Measurements from ENCODE around the gene MXI1. TPM values are rescaled to one million over a fixed set of nuclear protein-coding genes. Genes with fewer than 3 reads are reported as not detected.

Gene MXI1
- total RNA-seq, 4 donors from 2014 or later, result 27.4 to 52.9 (median 51.6) TPM

- H3K36me3 ChIP-seq, result no peaks in the 10 kb centered on the region
- intact Hi-C loops (cut with DNase I; ENCODE audit: low total_unique reads), result no loop called here
- DNase-seq, result no peak
- no peaks in the 10 kb centered on the region for H3K9me3 ChIP-seq
- H3K27ac ChIP-seq, result no peak overlapping the region
- no peaks in the 10 kb centered on the region for H3K4me1 ChIP-seq
- peaks cover 0 to 7% of the 10 kb centered on the region in 2 donors for H3K27me3 ChIP-seq
- TF ChIP-seq POLR2A (IDR thresholded peaks at IDR 0.05), result no peak
- no peak for TF ChIP-seq CTCF (IDR thresholded peaks at IDR 0.05)
- H3K4me3 ChIP-seq, result no peak overlapping the region
These were observed 33.2 kb upstream of the MXI1 start for GRCh38 chr10:110174201-110174600.

GRCh38 chr10:110174816-110175215 lies 32.6 kb upstream of the MXI1 start:
- Histone ChIP-seq H3K36me3 (no peaks in the 10 kb centered on the region), H3K27ac (no peak overlapping the region), H3K4me3 (no peak overlapping the region), H3K9me3 (no peaks in the 10 kb centered on the region), H3K27me3 (peaks cover 0 to 7% of the 10 kb centered on the region in 2 donors), H3K4me1 (no peaks in the 10 kb centered on the region)
- intact Hi-C loops (cut with DNase I; ENCODE audit: low total_unique reads), result no loop called here
- TF ChIP-seq POLR2A (IDR thresholded peaks at IDR 0.05) (no peak), CTCF (IDR thresholded peaks at IDR 0.05) (no peak)
- no peak for DNase-seq

- H3K4me1 ChIP-seq, result no peaks in the 10 kb centered on the region
- H3K27me3 ChIP-seq, result peaks cover 0 to 7% of the 10 kb centered on the region in 2 donors
- no peak overlapping the region for H3K27ac ChIP-seq
- no peak overlapping the region for H3K4me3 ChIP-seq
- no peaks in the 10 kb centered on the region for H3K9me3 ChIP-seq
- TF ChIP-seq CTCF (IDR thresholded peaks at IDR 0.05), result no peak
- no peak for TF ChIP-seq POLR2A (IDR thresholded peaks at IDR 0.05)
- no peak for DNase-seq
- intact Hi-C loops (cut with DNase I; ENCODE audit: low total_unique reads), result no loop called here
- H3K36me3 ChIP-seq, result no peaks in the 10 kb centered on the region
These were observed 32.0 kb upstream of the MXI1 start for GRCh38 chr10:110175406-110175805.

GRCh38 chr10:110176141-110177030 lies 31.0 kb upstream of the MXI1 start:
- Histone ChIP-seq H3K27me3 (no peaks in the 10 kb centered on the region), H3K4me1 (no peaks in the 10 kb centered on the region), H3K9me3 (no peaks in the 10 kb centered on the region), H3K27ac (no peak overlapping the region), H3K36me3 (no peaks in the 10 kb centered on the region), H3K4me3 (no peak overlapping the region)
- DNase-seq, result no peak
- intact Hi-C loops (cut with DNase I; ENCODE audit: low total_unique reads), result no loop called here
- TF ChIP-seq POLR2A (IDR thresholded peaks at IDR 0.05) (no peak), CTCF (IDR thresholded peaks at IDR 0.05) (no peak)

- TF ChIP-seq POLR2A (IDR thresholded peaks at IDR 0.05), result no peak
- no peak for TF ChIP-seq CTCF (IDR thresholded peaks at IDR 0.05)
- Histone ChIP-seq H3K4me3 (no peak overlapping the region), H3K9me3 (no peaks in the 10 kb centered on the region), H3K27me3 (no peaks in the 10 kb centered on the region), H3K36me3 (no peaks in the 10 kb centered on the region), H3K27ac (no peak overlapping the region), H3K4me1 (no peaks in the 10 kb centered on the region)
- DNase-seq, result no peak
- intact Hi-C loops (cut with DNase I; ENCODE audit: low total_unique reads), result no loop called here
These were observed 28.2 kb upstream of the MXI1 start for GRCh38 chr10:110179220-110179619.

Data from uterus (tissue), 4 donors.